Activated T-cell treated with anti-CD3 and anti-CD28 coated beads for 1 hour (primary cell): ENCODE data around the gene NUP98.
"Not testable (repeated sequence)": the region's sequence is repeated elsewhere in the genome, so short reads cannot be mapped to it uniquely, and the experiment has no call there.

Experiments used
- DNase-seq: peaks from one replicate; pipeline ENCODE4 v3.0.0-alpha.2; 2020; ENCODE audit warnings: low read depth

NUP98 gene

DNA sequence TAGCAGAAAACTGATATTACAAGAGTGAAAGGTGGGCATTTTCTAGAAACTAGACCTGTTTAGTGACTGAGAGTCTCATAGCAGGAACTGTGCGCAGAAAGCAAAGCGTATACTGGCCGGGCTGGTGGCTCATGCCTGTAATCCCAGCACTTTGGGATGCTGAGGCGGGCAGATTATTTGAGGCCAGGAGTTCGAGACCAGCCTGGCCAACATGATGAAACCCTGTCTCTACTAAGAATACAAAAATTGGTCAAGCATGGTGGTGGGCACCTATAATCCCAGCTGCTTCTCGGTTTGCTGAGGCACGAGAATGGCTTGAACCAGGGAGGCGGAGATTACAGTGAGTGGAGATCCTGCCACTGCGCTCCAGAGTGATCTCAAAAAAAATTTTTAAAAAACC lies 1.8 kb upstream of the NUP98 start:
- DNase-seq, result no peak

DNA sequence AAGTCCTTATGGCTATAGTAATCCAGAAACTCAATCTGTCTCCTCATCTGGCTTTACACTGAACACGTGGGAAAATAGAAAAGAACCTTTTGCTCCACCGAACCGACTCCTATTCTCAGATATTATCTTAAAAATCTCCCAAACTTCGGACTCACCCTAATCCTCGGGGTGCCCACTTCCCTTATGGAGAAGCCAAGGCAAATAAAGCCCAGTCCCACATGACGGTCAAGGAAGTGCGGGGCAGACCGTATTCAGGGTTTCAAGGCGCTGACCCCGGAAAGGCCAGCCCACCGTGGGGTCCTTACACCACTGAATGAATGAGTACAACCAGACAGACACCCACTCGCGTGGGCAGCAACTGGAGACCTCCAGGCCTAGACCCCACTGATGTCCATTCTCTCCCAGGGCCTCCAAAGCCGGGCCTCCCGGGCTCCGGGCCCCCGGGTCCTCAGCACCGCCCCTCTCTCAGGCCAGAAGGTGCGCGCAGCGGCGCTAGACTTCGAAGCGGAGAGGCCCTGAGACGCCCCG lies 489 bp downstream of the NUP98 start:
- DNase-seq, result no peak

DNA sequence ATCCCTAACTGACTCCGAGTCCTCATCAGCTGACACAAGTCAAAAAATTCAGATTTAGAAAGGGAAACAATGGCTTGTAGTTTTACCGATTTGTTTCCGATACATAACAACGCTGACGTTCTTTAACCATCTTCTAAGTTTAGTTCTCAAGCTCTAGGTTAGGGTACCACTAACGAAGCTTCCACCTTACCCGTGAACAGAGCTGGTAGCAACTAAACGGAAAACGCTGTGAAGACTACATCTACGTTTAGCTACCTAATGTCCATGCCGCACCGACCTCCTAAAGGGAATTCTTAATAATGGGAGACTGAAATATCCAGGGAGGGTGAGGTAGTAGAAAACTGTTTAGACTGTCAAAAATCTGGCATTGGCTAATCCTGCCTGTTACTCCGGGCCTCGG lies 1.0 kb downstream of the NUP98 start:
- DNase-seq, result no peak

DNA sequence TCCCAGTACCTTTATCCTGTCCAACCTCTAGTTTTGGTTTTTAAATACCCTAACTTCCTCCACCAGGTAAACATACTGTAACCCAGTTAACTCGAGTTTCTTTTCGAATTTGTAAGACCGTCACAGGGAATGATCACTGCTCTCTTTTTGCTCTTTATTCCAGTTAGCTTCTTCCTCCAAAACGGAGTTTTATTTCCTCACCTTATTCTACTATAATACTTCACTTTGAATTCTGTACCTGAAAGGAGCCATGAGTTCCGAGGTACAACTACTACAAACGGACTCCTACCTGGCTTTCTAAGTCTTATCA lies 1.4 kb downstream of the NUP98 start:
- no peak for DNase-seq

DNA sequence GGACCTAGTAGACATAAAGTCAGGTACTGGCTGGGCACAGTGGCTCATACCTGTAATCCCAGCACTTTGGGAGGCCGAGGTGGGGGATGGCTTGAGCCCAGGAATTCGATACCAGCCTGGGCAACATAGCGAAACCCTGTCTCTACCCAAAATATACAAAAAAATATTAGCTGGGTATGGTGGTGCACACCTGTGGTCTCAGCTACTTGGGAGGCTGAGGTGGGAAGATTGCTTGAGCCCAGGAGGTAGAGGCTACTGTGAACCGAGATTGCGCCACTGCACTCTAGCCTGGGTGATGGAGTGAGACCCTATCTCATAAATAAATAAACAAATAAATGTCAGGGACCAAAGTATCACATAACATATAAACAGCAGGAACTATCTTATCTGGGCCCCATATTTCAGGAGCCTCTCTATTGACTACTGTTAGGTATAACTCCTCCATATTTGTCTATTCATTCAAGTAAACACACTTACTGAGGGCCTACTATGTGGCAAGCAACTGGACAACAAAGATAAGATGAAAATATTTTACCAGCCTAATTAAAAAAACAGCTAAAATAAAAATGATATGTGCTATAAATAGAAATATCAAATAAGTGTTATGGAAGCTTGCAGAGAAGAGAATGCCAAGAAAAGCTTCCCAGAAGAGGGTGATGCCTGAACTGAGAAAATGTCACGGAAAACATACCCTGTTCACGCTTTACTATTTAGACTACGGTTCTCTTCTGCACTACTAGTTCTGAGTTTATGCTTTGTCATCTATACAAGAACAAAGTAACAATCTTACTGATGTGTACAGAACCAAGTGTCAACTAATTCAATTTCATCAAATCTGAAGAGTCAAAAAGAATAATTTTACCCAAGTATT lies 2.0 kb downstream of the NUP98 start:
- no peak for DNase-seq

DNA sequence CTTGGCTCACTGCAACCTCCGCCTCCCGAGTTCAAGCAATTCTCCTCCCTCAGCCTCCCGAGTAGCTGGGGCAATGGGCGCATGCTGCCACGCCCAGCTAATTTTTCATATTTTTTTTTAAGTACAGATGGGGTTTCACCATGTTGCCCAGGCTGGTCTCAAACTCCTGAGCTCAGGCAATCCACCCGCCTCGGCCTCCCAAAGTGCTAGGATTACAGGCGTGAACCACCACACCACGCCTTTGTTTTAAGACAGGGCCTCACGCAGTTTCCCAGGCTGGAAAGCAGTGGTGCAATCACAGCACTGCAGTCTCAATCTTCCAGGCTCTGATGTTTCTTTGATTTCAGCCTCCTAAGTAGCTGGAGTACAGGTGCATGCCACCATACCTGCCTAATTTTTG lies 3.0 kb downstream of the NUP98 start:
- not testable (repeated sequence) for DNase-seq

DNA sequence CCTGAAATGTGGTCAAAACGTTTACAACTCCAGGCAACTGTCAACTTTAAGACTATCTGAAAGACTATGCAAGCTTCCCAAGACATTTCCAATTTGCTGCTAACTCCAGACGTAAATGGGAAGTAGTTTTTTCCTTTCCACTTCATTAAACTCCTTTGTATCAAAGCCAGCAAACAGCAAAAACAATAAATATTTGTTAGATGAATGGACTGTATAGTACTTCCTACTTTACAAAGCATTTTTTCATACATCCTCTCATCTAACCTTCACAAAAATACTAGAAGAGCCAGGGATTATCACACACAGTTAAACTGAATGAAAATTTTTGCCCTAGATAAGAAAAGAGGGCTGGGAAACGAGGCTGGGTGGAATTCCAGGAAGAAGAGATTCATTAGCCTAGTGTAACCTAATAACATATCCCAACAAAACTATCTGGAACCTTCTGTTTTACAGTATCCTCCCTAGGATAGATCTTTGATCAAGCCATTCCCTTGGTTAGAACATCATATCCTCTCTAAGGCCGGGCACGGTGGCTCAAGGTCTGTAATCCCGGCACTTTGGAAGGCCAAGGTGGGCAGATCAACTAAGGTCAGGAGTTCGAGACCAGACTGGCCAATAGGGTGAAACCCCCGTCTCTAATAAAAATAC lies 10.4 kb downstream of the NUP98 start:
- no peak for DNase-seq

DNA sequence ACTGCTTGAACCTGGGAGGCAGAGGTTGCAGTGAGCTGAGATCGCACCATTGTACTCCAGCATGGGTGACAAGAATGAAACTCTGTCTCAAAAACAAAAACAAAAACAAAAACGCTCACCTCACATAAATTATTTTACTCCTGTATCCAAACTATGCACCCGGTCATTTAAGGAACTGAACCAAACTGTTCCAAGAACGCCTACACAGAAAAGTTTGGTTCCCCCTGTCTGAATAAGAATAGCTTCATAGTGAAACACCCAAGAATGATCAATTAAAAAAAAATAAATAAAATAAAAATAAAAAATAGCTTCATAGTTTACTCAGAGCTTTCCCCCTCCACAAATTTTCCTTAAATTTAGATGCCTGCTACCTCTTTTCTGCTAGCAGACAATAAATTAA lies 13.7 kb downstream of the NUP98 start:
- DNase-seq, result no peak

DNA sequence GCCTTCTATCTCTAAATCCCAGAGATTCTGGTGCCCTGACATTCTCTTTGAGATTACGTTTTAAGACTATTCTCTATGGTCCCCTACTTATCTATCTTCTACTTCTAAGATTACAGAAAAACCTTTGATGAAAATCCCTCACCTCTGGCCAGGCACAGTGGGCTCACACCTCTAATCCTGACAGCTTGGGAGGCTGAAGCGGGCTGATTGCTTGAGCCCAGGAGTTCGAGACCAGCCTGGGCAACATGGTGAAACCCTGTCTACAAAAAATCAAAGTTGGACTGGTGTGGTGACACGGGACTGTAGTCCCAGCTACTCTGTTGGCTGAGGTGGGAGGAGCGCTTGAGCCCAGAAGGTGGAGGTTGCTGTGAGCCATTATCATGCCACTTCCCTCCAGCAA lies 14.4 kb downstream of the NUP98 start:
- DNase-seq, result no peak

DNA sequence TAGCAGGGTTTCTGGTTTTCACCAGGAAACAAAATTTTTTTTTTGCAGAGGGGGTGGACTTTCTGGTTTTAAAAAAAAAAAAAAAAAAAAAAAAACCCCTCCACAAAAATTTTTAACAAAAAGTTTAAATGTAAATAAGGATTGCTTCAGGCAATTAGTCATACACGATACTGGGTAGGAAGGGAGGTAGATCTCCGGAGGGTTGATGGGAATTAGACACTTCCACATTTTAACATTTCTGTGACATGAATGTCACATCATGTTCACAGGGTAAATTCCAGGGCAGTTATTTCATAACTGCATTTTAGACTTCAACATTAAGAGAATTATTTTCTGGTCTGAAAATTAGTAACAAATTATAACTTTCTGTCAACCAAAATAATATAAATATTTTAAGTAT lies 15.9 kb downstream of the NUP98 start:
- no peak for DNase-seq

DNA sequence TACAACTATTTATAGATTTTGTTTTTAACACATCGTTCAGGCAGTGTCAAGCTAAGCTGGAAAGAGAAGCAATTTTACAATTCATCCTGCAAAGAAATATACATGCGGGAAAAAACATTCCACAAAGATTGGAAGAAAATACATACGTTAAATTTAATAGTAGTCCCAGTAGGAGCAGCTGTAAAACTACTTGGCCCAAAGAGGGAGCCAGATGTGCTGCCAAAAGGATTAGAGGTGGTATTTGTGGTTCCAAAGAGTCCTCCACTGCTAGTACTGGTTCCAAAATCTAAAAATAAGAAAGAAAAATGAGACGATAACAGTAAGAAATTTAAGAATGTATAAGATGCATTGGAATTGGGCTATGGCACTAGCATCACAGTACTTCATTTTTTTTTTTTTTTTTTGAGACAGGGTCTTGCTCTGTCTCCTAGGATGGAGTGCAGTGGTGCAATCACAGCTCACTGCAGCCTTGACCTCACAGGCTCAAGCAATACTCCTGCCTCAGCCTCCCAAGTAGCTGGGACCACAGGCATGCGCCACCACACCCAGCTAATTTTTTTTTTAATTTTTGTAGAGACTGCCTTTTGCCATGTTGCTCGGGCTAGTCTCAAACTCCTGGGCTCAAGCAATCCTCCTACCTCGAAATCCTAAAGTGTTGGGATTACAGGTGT lies 21.5 kb downstream of the NUP98 start:
- DNase-seq, result no peak

DNA sequence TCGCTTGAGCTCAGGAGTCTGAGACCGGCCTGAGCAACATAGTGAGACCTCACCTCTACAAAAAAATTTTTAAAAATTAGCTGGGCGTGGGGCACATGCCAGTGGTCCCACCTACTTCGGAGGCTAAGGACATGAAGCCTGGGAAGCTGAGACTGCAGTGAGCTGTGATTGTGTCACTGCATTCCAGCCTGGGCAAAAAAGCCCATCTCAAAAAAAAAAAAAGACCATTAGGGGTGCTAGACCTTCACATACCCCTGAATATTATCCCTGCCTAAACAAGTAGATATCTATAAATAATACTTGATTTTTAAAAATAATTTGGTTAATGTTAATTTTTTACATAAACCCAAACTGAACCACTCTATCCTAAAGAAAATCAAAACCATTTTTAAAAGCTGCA lies 24.2 kb downstream of the NUP98 start:
- DNase-seq, result no peak

DNA sequence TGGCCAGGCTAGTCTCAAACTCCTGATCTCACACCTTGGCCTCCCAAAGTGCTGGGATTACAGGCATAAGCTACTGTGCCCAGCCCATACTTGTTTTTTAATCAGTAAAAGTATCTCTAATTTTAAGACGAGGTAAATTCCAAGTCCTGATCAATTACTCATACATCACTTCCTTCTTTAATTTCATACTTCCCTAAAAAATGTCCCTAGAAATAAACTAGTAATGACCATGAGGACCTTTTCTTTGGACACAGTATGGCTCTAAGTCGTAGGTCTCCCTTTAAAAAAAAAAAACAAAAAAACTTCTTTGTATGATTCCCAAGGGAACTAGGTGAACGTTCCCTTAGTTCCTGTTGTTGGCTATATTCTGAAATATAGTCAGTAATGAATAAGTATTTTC lies 29.8 kb downstream of the NUP98 start:
- no peak for DNase-seq

DNA sequence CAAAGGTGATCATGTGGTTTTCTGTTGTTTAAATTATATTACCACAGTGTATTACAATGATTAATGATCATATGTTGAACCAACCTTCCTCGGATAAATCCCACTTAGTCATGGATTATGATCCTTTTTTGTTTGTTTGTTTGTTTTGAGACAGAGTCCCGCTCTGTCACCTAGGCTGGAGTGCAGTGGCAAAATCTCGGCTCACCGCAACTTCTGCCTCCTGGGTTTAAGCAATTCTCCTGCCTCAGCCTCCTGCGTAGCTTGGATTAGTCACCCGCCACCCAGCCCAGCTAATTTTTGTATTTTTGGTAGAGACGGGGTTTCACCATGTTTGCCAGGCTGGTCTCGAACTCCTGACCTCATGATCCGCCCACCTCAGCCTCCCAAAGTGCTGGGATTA lies 30.5 kb downstream of the NUP98 start:
- DNase-seq, result not testable (repeated sequence)

DNA sequence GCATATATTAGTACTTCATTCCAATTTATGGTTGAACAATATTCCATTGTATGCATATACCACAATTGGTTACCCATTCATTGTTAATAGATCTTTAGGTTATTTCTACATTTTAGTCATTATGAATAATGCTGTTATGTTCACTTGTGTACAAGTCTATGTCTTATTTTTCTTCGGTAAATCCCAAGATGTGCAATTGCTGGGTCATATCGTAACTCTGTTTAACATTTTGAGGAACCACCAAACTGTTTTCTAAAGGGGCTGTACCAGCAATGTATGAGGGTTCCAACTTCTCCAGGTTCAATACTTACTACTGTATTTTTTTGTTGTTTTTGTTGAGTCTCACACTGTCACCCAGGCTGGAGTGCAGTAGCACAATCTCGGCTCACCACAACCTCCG lies 33.1 kb downstream of the NUP98 start:
- DNase-seq, result no peak

DNA sequence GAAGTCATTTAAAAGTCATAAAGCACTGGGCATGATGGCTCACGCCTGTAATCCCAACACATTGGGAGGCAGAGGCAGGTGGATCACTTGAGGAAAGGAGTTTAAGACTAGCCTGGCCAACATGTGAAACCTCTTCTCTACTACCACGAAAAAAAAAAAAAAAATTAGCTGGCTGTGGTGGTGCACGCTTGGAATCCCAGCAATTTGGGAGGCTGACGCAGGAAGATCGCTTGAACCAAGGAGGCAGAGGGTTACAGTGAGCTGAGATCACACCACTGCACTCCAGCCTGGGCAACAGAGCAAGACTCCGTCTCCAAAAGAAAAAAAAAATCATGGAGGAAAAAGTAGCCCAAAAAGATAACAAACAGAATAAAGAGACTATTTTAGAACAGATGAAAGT lies 42.2 kb downstream of the NUP98 start:
- DNase-seq, result no peak

DNA sequence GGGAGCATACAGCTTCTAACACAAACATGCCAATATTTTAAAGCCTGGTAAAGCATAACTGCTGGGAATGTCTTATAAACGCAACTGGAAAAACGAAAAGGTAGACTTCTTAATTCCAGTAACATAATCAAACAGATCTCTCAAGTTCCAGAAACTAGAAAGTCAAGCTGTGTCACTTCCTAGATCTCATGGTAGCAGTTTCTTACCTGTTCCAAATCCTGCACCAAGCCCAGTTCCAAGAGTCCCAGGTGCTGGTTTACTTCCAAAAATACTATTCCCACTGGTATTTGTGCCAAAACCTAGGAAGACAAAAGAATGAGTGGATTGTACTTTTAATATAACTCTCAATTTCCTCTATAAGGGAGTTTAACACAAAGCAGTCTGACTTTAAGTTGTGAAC lies 44.2 kb downstream of the NUP98 start:
- DNase-seq, result no peak

DNA sequence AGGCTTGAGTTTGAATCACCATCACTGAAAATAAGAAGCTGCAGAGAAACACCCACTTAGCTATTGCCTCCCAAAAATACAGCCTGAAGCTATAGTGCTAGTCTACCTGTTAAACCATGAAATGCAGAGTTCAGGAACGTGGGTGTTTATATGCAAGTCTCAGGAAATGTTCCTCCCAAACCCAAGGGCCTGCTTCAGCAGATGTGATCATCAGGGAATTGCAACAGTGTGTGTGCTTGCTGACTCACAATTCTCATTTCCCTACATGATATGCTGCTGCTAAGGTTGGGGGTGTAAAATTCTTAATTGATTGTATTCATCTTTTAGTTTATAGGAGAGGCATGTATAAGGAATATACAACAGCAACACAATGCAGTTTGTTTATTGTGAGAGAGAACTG lies 49.6 kb downstream of the NUP98 start:
- DNase-seq, result no peak

DNA sequence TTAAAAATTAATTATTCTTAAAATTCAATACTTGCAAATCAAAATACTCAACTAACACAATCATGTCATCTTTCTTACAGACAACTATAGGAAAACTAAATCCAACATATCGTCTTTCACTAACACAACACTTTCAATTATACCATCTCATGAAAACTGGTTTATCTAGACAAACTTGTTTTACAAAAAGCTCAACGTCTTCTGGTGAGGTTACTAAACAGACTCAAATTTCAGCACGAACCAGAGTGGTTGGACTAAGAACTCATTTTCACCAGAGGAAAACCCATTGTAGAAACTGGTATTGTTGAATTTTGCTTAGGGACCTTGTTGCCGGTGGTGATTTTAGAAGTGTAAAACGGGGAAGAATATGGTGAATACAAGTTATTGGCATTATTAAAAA lies 52.2 kb downstream of the NUP98 start:
- DNase-seq, result no peak

DNA sequence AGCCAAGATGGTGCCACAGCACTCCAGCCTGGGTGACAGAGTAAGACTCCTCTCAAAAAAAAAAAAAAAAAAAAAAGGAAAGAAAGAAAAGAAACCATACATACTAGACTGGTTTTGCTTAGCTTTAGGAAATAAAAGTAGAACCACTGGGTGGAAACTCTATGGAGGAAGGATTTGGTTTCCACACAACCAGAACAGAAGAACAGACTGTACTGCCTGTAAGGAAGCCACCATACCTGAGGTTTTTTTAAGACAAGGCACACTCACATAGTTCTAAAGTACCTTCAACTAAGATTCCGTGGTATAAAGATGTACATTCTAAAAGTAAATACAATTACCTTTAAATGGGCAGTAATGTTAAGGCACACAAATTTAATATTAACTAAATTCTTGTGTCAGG lies 58.6 kb downstream of the NUP98 start:
- DNase-seq, result no peak

DNA sequence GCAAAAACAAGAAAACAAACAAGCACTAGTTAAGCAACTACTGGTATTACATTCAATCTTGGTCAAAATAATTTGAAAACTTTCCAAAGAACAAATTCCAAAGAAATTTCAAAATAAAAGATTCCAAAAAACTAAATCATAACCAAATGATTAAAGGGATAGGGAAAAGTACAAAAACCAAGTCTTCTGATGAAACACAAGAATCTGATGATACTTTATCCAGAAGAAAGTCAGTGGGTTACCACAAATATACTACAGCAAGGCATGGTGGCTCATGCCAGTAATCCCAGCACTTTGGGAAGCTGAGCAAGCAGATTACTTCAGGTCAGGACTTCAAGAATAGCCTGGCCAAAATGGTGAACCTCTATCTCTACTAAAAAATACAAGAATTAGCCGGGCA lies 59.1 kb downstream of the NUP98 start:
- DNase-seq, result no peak

DNA sequence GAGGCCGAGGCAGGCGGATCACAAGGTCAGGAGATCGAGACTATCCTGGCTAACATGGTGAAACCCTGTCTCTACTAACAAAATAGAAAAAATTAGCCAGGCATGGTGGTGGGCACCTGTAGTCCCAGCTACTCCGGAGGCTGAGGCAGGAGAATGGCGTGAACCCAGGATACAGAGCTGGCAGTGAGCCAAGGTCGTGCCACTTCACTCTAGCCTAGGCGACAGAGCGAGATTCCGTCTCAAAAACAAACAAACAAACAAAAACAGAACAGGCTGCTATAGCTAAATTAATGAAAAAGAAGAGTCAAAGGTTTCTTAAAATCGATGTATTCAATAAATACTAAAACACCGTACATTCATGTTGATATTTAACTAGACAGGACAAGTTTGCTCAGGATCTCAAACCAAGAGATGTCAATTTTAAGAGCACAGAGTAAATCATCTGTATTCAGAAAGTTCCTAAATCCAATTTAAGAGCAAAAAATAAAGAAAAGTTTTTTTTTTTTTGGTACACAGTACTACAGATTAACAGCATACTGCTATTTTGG lies 59.9 kb downstream of the NUP98 start:
- DNase-seq, result no peak

DNA sequence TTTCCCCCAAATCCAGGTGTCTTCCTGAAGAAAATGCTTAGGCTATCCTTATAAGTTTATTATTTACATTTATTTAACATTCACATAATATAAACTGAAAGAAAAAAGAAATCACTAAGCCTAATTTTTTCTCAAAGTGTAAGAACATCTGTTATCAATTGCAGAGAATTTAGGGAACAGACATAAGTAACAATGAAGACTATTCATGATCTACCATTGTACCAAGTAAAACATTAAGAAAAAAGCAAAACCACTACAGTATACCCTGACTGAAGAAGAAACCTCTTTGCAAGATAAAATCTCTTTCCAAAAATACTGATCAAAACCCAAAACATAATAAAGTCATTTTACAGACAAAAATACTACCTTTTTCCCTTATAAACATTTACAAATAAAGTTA lies 60.5 kb downstream of the NUP98 start:
- DNase-seq, result no peak
